ENCODE results near the gene CD101.

Gene CD101

GRCh38 chr1:117017062-117017461, 15.5 kb downstream of the CD101 start:
- DNase-seq (ENCODE audit: low spot score), result no peak

- DNase-seq (ENCODE audit: low spot score), result no peak
Measured at GRCh38 chr1:117017648-117018047, 16.1 kb downstream of the CD101 start.

DNA sequence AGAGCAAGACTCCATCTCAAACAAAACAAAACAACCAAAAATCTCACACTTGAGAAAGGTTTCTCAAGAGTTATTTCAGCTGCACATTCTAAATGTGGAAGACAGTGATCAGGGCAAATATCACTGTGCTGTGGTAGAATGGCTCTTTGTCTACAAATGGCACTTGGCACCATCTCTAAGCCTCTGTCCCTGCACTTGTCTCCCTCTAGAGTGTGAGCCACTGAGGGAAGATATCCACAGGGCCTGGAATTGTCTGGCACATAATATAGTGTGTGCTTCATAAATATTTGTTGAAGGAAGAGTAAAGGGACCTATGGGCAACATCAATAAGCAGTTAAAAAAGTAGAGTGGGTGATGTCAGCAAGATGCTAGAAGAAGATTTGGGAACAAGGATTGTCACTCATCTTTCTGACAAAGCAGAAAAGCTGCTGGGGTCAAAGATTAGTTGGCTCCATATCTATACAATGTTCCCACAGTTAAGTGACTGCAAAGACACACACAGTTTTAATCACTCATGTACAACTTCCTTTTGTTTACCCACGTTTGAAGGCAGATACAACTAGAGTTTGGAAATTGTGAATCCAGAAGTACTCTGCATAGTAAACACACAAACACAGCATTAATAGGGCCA, 19.1 kb downstream of the CD101 start:
- no peak for DNase-seq (ENCODE audit: low spot score)

DNA sequence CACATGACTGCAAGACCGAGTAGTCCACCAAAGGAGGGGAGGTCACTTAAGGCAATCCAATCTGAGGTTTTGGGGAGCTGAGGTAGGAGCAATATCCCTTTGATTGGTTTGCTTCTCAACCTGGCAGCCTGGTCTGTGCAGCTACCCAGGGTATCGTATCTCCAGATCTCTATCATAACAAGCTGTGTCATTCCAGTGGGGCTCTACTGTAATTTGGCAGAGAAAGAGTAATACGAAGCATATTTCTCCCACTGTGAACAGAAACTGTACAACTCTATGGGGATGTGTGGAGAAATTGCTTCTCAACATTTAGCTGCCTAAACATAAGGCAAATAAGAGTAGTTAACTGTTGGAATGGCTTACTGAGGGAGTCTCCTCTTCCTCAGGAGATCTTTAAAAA, 20.6 kb downstream of the CD101 start:
- no peak for DNase-seq (ENCODE audit: low spot score)

DNA sequence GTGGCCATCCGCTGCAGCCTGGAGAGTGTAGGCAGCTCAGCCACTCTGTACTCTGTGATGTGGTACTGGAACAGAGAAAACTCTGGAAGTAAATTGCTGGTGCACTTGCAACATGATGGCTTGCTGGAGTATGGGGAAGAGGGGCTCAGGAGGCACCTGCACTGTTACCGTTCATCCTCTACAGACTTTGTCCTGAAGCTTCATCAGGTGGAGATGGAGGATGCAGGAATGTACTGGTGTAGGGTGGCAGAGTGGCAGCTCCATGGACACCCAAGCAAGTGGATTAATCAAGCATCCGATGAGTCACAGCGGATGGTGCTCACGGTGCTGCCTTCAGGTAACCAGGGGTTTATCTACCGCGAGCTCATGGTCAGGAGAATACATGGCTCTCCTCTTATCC, 24.0 kb downstream of the CD101 start:
- DNase-seq (ENCODE audit: low spot score), result no peak

- no peak for DNase-seq (ENCODE audit: low spot score)
Measured at GRCh38 chr1:117026361-117026760, 24.8 kb downstream of the CD101 start.

DNA sequence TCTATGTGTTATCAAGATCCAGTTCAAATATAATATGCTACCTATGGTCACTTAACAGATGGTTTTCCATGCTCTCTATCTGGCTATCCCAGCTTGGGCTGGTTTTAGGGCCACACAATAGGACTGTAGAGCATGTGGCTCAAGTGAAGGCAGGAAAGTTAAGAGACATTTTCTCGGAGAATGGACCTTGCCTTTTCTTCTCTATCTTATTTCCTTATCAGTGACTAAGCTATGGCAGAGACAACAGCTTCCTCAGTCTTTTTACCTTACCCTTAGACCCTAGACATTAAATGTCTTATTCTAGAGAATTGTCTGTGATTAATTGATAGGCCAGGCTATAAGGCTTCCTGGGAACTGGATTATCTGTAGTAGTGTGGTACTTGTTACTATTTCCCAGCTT, 28.1 kb downstream of the CD101 start:
- DNase-seq (ENCODE audit: low spot score), result no peak

- no peak for DNase-seq (ENCODE audit: low spot score)
Measured at GRCh38 chr1:117030271-117030877, 28.8 kb downstream of the CD101 start.

DNA sequence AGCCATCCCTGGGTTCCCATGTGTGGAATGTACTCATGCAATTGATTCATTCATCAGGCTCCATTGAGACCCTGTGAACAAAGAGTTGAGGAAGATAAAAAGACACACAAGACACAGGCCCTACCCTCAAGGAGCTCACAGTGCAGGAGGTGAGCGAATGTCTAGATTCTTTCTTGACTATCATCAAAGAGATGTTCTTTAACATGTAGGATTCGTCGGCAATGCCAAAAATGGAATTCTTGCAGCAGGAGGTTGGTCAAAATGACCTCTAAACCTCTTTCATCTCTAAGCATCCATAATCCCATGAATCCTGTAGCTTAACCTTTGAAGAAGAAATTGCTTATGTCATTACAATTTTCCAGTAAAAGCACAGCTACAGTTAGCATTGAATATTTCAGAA, 30.7 kb downstream of the CD101 start:
- DNase-seq (ENCODE audit: low spot score), result no peak

GRCh38 chr1:117032681-117033539, 31.4 kb downstream of the CD101 start:
- no peak for DNase-seq (ENCODE audit: low spot score)

- DNase-seq (ENCODE audit: low spot score), result no peak
Measured at GRCh38 chr1:117033772-117034171, 32.2 kb downstream of the CD101 start.

GRCh38 chr1:117034791-117035290, 33.3 kb downstream of the CD101 start:
- DNase-seq (ENCODE audit: low spot score), result no peak

DNA sequence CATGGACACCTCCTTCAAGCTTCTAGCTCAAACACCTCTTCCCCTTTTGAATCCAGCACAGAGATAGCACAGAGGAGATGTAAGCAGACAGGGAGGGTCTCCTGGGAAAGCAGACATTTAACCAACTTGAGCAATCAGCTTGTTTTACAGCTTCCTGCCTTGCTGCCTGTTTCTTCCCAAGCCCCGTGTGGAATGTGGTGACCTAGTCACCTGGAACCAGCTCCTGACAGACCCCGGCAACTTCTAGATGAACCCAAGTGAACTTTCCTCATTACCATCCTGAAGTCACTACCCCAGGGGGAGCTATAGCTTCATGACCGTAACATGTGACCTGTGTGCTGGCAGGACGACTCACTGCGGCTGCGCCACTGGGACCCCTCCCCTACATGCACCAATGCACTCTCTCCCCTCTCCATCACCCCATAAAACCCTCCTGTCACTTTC, 34.5 kb downstream of the CD101 start:
- no peak for DNase-seq (ENCODE audit: low spot score)

- no peak for DNase-seq (ENCODE audit: low spot score)
Measured at GRCh38 chr1:117037802-117038201, 36.2 kb downstream of the CD101 start.

DNA sequence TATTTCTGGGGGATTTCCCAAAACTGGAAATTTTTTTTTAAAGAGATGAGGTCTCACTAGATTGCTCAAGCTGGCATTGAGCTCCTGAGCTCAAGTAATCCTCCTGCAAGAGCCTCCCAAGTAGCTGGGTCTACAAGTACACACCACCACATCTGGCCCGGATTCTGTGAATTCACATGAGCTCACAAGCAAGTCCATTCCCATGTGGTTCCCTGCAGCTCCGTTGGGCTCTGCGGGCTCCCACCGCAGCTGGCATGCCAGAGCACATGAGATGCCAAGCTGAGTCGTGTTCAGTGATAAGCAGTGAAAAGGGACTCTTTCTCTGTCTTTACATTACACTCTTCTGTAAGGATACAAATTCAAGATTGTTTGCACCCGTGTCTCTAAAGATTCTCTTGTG, 36.7 kb downstream of the CD101 start:
- no peak for DNase-seq (ENCODE audit: low spot score)

- DNase-seq (ENCODE audit: low spot score), result no peak
Measured at GRCh38 chr1:117044217-117044616, 42.7 kb downstream of the CD101 start.

DNA sequence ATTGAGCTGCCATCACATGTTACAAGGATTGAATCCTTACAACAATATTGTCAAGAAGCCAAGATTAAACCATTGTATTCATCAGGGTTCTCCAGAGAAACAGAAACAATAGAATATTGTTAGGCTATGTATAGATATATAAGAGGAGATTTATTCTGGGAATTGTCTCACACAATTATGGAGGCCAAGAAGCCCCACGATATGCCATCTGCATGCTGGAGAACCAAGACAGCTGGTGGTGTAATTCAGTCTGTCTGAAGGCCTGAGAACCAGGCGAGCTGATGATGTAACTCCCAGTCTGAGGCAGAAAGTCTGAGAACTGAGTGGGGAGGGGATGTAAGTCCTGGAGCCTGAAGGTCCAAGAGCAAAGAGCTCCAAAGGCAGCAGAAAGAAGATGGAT, 44.1 kb downstream of the CD101 start:
- DNase-seq (ENCODE audit: low spot score), result no peak

DNA sequence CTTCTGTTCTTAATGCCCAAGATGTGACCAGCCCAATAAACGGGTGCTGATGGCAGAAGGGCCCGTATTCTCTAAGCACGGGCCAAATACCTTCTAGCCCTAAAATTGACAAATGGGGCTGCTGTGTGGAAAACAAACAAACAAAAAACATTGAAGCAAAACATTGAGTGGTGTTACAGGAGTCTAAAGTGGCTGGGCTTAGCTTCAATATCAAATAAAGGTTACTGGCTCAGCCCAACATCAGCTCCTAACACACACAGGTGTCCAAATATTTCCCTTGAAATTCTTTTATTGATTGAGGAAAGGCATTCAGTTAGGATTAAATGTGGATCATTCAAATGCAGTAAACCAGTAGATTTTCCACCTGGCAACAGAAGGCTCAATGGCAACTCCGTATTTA, 45.2 kb downstream of the CD101 start:
- no peak for DNase-seq (ENCODE audit: low spot score)

GRCh38 chr1:117047271-117047670, 45.7 kb downstream of the CD101 start:
- DNase-seq (ENCODE audit: low spot score), result no peak

DNA sequence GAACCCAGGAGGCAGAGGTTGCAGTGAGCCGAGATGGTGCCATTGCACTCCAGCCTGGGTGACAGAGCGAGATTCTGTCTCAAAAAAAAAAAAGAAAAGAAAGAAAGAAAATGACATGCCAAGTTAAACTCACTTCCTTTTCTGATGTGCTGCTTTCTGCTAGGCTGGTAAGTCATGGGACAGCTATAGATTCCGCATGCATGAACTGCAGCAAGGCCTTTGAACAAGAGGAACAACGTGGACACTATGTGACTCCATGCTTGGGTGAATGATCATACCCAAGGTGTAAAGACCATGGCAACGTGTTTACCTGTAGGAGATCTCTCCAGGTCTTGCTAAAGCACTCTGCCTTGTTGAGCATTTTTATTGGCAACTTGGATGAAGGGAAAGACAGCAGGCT, 48.3 kb downstream of the CD101 start:
- DNase-seq (ENCODE audit: low spot score), result no peak

- no peak for DNase-seq (ENCODE audit: low spot score)
Measured at GRCh38 chr1:117051224-117052064, 49.9 kb downstream of the CD101 start.

GRCh38 chr1:117054068-117054467, 52.5 kb downstream of the CD101 start:
- DNase-seq (ENCODE audit: low spot score), result no peak

Measured in HuH-7.5 (cell line).